GDM1 (cell line): Measurements from ENCODE around the gene G2E3.
"Not testable (repeated sequence)": the region's sequence is repeated elsewhere in the genome, so short reads cannot be mapped to it uniquely, and the experiment has no call there.

Experiments used
- DNase-seq: peaks from one replicate; lab custom pipeline; 2025; lab: John Stamatoyannopoulos, UW

Gene G2E3

DNA sequence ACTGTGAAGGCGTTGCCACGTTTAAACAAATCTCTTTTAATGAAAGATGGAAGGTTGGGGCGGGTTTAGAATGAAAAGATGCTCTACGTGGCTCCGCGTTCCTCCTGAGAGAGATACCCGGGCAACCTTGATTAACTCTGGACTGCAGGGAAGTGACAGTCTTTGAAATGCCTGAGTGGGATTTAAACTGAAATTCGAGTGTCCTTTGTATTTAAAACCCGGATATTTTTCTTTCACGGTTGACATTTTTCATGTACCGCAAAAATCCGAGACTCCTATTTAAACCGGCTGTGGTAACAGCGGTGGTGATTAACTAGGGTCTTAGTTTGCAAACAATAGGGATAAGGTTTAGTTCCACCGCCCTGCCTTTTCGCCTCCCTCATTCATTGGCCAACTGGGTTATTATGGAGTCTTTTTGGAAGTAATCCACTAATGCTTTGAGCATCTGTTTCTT, 707 bp downstream of the G2E3 start:
- DNase-seq: no peak

DNA sequence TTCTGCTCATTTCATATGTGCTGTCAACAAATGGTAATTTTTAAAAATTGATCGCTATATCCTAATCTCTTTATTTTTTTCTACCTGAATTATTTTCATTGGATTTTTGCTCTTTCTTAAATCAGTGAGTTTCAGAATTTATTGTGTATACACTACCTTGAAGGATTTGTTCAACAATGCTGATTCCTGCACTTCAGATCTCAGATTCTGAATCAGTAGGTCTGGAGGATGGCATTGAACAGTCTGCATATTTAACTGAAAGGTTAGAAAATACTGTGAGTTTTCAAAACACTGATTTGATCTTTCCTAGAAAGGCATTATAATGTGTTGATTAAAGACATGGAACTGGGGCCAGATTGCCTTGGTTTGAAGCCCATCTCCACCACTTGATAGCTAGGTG, 1.6 kb downstream of the G2E3 start:
- no peak for DNase-seq

DNA sequence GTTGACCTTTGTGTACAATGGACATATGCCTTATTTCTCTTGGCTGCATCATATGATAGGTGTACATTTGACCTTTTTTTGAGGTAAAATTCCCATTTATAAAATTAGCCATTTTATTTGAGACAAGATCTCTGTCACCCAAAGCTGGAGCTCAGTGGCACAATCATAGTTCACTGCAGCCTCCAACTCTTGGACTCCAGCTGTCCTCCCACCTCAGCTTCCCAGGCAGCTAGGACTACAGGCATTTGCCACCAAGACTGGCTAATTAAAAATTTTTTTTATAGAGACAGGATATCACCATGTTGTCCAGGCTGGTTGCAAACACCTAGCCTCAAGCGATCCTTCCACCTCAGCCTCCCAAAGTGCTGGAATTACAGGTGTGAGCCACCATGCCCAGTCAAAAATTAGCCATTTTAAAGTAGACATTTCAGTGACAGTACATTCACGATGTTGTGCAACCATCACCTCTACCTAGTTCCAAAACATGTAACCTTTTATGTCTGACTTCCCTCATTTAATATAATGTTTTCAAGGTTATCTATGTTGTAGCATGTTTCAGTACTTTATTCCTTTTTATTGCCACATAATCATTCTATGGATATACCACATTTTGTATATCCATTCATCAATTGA, 5.4 kb downstream of the G2E3 start:
- DNase-seq: no peak

DNA sequence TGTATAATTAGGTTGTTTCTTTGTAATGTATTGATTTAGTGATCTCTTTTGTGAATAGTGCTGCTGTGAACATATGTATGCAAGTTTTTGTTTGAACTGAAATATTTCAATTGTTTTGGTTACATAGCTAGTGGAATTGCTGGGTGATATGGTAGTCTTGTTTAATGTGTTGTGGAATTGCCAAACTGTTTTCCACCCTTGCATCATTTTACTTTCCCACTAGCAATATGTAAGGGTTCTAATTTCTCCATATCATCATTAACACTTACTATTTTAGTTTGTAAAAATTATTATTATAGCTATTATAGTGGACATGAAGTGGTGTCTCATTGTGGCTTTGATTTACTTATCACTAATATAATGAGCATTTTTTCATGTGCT, 5.9 kb downstream of the G2E3 start:
- no peak for DNase-seq

DNA sequence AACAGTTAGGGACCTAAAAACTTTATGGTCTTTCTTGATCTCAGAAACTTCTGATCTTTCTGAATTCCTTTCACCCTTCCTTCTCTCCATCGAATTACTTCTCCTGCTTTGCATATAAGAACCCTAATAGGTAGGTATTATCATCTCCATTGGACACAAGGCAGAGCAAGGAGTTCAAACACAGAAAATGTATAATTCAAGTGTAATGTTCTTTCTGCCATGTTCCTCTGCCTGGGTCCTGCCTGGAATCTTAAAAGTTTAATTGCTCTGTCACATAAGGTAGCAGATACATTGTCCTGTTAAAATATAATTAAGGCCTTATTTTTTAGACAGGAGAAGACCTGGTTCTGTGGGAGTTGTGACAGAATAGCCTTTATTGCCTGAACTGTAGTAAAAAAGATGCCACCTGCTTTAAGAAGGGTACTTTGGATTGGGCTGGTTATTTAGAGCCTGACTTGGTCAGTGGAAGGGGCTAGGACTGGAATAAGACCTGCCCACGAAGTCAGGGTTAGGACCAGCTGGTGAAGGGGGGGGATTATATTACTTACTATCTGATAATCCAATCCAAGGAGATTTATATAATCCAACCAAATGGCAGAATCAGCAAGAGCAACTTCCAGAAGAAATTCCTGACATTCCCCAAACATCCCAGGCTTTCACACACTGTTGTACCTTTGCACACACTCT, 10.4 kb downstream of the G2E3 start:
- DNase-seq: no peak

DNA sequence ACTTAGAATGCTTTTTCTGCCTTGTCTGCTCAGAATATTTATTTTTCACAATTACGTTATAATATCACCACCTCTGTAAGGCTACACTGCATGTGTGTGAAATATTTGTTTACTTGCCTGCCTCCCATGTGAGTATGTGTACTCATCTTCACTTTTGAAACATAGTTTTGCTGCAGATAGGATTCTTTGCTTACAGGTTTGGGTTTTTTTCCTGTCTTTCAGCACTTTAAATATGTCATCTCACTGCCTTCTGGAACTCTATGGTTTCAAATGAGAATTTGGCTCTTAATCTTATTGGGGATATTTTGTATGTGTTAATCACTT, 10.9 kb downstream of the G2E3 start:
- no peak for DNase-seq

DNA sequence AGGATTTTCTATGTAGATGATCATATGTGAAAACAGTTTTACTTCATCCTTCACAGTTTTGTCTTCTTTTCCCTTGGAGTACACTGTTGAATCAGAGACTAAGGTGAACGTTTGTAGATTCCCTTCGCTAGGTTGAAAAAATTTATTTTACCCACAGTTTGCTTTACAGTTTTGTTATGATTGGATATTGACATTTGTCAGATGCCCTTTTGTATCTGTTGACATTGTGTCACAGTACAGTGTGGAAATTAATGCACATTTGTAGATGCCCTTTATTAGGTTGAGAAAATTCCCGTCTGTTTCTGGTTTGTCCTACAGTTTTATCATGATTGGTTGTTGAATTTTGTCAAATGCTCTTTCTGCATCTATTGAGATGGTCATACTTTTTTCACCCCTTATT, 13.3 kb downstream of the G2E3 start:
- DNase-seq: no peak

DNA sequence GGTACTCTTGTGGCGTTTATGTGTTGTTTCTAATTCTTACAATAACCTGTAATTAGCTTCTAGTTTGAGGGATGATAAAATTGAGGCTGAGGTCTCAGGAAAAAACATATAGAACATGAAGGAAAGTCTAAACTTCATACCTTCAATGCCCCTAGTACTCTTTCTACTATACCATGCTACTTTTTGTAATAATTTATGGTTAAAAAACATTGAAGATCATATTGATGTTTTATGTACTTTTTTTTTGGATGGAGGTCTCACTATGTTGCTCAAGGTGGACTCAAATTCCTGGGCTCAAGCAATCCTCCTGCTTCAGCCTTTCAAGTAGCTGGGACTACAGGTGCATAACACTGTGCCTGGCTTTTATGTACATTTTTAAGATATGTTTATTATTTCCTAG, 13.8 kb downstream of the G2E3 start:
- DNase-seq: no peak

DNA sequence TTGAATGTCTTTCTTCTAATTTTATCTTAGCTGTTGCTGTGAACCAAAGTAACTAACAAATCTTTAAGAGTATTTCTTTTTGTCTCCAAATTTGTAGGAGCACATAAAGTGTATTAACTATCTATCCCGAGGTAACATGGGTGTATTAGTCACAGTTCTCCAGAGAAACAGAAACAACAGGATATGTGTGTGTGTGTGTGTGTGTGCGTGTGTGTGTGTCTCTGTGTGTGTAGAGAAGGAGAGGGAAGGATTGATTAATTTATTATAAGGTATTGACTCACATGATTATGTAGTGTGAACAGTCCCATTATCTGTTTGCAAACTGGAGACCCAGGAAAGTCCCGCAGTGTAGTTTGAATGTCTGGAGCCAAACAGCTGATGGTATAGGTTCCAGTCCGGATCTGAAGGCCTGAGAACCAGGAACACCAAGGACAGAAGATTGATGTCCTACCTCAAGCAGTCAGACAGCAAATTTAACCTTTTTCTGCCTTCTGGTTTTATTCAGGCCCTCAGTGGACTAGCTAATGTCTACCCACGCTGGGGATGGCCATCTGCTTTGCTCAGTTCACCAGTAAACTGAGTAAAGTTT, 14.4 kb downstream of the G2E3 start:
- no peak for DNase-seq

DNA sequence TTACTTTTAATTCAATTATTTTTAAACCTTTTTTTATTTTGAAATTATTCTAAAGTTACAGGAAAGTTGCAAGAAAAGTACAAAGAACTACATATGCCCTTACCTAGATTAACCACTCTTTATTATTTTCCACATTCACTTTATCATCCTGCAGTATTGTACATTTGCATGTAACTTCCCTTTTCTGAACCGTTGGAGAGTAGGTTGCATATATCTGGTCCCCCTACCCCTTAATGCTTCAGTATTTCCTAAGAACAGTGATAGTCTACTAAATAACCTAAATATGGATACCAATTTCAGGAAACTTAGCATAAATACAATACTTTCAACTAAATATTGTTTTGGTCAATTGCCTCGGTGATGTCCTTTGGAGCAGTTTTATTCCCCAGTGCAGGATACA, 15.0 kb downstream of the G2E3 start:
- no peak for DNase-seq

DNA sequence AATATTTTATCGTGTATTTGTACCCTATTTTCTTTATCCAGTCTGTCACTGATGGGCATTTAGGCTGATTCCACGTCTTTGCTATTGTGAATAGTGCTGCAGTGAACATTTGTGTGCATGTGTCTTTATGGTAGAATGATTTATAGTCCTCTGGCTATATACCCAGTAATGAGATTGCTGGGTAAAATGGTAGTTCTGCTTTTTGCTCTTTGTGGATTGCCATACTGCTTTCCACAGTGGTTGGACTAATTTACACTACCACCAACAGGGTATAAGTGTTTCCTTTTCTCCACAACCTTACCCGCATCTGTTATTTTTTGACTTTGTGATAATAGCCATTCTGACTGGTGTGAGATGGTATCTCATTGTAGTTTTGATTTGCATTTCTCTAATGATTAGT, 15.8 kb downstream of the G2E3 start:
- peak; percentile 42 for DNase-seq

DNA sequence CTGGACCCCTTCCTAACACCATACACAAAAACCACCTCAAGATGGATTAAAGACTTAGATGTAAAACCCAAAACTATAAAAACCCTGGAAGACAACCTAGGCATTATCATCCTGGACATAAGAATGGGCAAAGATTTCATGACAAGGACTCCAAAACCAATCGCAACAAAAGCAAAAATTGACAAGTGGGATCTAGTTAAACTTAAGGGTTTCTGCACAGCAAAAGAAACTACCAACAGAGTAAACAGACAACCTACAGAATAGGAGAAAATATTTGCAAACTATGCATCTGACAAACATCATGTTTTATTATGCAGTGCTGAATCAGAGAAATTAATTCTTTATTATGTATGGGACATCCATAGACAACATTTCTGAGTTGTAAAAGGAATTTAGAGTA, 17.4 kb downstream of the G2E3 start:
- not testable (repeated sequence) for DNase-seq

DNA sequence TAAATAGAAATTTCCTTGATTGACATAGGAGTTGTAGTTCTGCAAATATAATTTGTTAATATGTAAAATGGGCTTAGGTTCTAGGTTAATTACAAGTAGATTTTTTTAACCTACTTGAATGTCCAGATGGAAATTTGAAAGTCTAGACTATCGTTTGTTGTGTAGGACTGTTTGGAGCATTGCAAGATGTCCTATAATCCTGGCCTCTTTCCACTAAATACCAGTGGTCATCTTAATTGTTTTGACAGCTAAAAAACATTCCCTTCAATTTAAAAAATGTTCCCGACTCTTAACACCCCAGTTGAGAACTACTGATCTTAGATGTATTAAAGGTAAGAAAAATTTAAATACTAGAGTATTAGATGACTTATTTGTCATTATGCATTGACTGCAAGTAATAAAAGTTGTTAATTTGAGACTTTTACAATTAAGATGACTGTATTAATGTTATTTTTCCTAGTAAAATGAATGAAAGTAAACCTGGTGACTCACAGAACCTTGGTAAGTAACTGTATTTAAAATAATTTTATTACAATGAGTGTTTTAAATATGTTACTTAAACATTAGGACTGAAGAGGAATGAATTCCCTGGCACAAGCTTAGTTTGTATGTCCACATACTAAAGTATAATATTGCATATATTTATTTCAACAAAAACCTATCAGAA, 21.8 kb downstream of the G2E3 start:
- DNase-seq: no peak

DNA sequence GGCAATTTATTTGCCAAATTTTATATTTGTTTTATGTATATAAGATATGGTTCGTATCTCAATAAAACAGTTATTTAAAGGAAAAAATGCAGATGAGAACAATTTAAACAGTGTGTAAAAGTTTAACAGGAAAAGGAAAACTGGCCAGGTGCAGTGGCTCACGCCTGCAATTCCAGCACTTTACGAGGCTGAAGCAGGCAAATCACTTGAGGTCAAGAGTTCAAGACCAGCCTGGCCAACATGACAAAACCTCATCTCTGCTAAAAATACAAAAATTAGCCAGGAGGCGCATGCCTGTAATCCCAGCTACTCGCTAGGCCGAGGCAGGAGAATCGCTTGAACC, 22.3 kb downstream of the G2E3 start:
- DNase-seq: no peak

DNA sequence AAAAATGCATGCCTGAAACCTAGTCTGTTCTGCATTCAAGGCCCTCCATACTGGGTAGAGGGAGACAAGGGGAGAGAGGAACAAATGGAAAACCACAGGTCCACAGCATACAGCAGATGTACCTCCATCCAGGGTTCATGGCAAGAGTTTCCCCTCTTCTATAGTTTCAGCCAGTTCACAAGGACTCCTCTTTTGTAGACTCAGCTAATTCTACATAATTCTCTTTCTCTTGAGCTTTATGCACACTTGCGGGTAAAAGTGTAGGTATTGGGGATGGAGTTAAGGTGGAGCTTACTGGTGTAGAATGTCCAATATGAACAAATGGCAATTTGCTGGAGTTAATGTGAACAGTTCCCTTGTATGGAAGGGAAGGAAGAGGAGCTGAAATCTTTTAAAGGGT, 23.4 kb downstream of the G2E3 start:
- DNase-seq: no peak

DNA sequence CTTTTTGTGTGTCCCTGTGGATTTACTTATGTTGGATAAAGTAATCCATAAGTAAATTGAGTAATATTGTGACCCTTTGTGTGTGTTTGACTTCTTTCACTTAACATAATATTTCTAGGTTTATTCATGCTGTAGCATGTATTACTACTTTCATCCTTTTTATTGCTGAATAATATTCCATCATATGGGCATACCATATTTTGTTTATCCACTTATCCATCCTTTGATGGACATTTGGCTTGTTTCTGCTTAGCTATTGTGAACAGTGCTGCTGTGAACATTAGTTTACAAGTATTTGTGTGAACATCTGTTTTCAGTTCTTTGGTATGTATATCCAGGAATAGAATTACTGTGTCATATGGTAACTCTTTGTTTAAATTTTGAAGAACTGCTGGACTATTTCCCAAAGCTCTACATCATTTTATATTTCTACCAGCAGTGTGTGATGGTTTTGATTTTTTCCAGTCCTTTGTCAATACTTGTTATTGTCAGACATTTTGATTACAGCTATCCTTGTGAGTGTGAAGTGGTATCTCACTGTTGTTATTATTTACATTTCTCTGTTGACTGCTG, 25.2 kb downstream of the G2E3 start:
- no peak for DNase-seq

DNA sequence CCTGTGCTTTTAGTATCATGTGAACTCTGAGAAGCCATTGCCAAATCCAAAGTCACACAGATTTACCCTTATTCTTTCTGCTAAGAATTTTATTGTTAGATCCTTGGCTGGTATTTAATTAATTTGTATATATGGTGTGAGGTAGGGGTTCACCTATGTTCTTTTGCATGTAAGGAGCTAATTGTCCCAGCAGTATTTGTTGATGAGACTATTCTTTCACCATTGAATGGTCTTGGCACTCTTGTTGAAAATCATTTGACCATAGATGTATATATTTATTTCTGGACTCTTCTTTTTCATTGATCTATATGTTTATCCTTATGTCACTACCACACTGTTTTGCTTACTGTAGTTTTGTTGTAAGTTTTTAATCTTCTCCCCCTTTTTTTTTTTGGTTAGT, 26.2 kb downstream of the G2E3 start:
- DNase-seq: no peak

DNA sequence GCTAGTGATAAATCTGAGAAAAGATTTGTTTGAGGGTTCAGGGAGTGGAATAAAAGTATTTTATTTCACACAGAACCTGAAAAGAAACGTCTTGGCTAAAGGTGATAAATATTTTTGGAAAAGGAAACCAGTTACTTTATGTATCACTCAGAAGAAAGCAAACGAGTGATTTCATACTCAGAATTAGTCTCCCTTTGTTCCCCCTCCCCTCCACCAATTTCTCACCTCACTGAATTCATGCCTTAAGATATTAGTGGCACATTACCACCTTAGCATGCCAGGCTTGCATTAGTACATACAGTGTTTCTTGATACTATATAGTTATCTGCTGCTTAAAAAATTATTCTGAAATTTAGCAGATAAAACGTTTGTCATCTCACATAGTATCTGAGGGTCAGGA, 28.2 kb downstream of the G2E3 start:
- no peak for DNase-seq

DNA sequence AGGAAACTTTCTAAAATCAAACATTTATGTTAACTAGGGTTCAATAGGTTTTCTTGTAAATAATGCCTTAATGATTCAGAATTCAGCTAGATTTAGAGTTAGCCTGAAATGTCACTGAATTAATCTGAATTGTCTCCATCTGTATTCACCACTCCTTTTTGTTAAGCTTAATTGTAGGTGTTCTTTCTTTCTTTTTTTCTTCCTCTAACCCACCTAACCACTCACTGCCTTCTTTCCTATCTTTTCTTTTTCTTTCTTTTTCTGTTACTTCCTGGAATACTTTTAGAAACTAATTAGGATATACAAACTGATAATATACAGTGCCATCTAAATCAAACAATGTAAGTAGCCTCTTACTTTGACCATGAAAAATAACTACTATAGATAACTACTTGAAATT, 29.9 kb downstream of the G2E3 start:
- no peak for DNase-seq

DNA sequence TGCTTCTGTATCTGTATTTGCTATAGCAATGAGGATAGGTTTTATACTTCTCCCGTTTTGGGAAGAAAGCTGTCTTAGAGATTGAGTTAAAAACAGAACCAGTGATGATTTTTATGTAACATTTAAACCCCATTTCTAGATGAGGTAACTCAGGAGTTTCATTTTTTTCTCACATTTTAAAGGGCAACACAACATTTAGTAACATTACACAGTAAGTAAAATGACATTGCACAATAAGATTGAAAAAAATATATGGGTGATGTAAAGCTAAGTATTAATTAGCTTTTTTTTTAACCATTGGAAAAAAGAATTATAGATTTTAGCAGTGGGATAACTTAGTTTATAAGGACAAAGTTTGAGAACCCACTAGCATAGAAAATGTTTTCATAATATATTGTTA, 38.0 kb downstream of the G2E3 start:
- no peak for DNase-seq

DNA sequence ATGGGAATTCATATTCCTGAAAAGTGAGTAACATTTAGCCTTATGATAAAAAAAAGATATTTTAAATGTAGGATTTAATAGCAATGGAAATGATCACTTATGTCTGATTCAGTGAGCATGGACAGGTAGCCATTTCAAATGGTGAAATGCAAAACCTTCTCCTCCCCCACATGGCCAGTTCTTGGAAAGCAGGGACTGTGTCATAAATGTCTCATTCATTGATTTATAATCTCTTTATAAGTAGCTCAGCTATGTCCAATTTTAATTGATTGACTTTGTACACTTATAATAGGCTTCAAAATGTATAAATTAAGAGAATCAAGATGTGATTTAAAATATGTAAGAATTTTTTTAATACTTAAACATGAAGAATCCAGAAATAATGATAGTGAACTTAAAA, 38.5 kb downstream of the G2E3 start:
- DNase-seq: no peak

DNA sequence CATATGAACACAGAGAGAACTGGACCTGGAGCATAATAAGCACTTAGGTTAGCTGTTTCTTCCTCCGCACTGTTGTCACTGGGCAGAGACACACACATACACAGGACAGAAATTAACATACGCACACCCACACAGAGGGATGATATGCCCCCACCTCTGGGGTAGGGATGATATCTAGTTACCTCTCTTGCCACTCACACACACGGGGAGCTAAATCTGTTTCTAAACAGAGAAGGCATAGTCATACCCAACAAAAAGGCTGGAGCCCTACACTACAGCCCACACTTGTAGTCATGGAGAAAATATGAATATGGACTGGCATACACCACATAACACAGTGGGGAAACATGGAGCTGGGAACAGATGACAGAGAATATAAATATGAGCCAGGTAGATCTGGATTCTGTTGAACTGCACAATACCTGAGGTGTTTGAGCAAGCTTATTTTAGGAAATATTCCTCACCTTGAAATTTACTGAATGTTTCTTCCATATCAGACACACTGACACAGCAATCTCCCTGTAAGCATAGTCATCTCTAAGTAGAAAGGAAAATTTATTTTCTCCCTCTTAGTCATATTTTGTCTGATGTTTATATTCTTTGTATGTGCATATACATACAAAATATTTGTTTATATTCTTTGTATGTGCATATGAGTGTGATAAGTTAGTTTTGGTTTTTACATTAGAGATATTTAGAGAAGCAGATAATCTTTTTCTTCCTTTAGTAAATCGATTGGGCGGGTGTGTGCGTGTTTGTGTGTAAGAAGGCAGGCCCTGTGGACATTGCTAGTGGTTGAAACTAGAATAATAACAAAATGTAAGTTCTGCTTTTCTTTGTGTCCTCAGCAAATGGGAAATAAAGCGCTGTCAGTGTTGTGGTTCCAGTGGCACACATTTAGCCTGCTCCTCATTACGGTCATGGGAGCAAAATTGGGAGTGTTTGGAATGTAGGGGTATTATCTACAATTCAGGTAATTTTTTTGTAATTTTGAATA, 42.3 kb downstream of the G2E3 start:
- no peak for DNase-seq
